Measurements from ENCODE around the gene SPOCK1. TPM values are rescaled to one million over a fixed set of nuclear protein-coding genes. Genes with fewer than 3 reads are reported as not detected.

SPOCK1 gene
- total RNA-seq, 4 donors from 2014 or later: 8.6 to 34.8 (median 13.2) TPM

GRCh38 chr5:137531266-137531665, 32.1 kb upstream of the SPOCK1 start:
- H3K27me3 ChIP-seq: no peaks in the 10 kb centered on the region
- H3K4me1 ChIP-seq: no peaks in the 10 kb centered on the region
- in situ Hi-C loops (cut with MboI; ENCODE audit: low pct_ligation_motif_present in 1 of 4, low pct_unique_long_range_greater_than_20kb in 1 of 4, low sequenced_read_pairs in 3 of 4): no loop called here
- no peak overlapping the region for H3K4me3 ChIP-seq
- TF ChIP-seq POLR2AphosphoS5 (IDR thresholded peaks at IDR 0.05) (no peak), CTCF (IDR thresholded peaks at IDR 0.05) (no peak), EP300 (IDR thresholded peaks at IDR 0.05; ENCODE audit: low read depth) (no peak), POLR2A (IDR thresholded peaks at IDR 0.05) (no peak)
- no peak for DNase-seq
- H3K9me3 ChIP-seq: no peaks in the 10 kb centered on the region
- no peak overlapping the region for H3K27ac ChIP-seq
- intact Hi-C loops (cut with DNase I; ENCODE audit: low total_unique reads): no loop called here
- no peaks in the 10 kb centered on the region for H3K36me3 ChIP-seq

- TF ChIP-seq POLR2AphosphoS5 (IDR thresholded peaks at IDR 0.05) (no peak), EP300 (IDR thresholded peaks at IDR 0.05; ENCODE audit: low read depth) (no peak), CTCF (IDR thresholded peaks at IDR 0.05) (no peak), POLR2A (IDR thresholded peaks at IDR 0.05) (no peak)
- Histone ChIP-seq H3K4me3 (no peak overlapping the region), H3K9me3 (no peaks in the 10 kb centered on the region), H3K27me3 (no peaks in the 10 kb centered on the region), H3K4me1 (no peaks in the 10 kb centered on the region), H3K27ac (no peak overlapping the region), H3K36me3 (no peaks in the 10 kb centered on the region)
- 72% methylated on average over 3 of the region's 3 CpGs; no CpG with 5 or more reads in 1 of the 2 donors for WGBS, 2 donors (ENCODE audit: low coverage in 1 of 2)
- intact Hi-C loops (cut with DNase I; ENCODE audit: low total_unique reads): no loop called here
- no peak for DNase-seq
- in situ Hi-C loops (cut with MboI; ENCODE audit: low pct_ligation_motif_present in 1 of 4, low pct_unique_long_range_greater_than_20kb in 1 of 4, low sequenced_read_pairs in 3 of 4): no loop called here
Observed at GRCh38 chr5:137521246-137521645, 22.1 kb upstream of the SPOCK1 start.

- 63 to 69% methylated on average over 4 to 5 of the region's 5 CpGs for WGBS, 2 donors (ENCODE audit: low coverage in 1 of 2)
- H3K4me1 ChIP-seq: no peaks in the 10 kb centered on the region
- no peak overlapping the region for H3K4me3 ChIP-seq
- H3K9me3 ChIP-seq: no peaks in the 10 kb centered on the region
- no peak overlapping the region for H3K27ac ChIP-seq
- H3K27me3 ChIP-seq: peaks cover 4% of the 10 kb centered on the region
- DNase-seq: no peak
- TF ChIP-seq POLR2AphosphoS5 (IDR thresholded peaks at IDR 0.05) (no peak), CTCF (IDR thresholded peaks at IDR 0.05) (no peak), POLR2A (IDR thresholded peaks at IDR 0.05) (no peak), EP300 (IDR thresholded peaks at IDR 0.05; ENCODE audit: low read depth) (no peak)
- no peaks in the 10 kb centered on the region for H3K36me3 ChIP-seq
- intact Hi-C loops (cut with DNase I; ENCODE audit: low total_unique reads) (no loop called here), in situ Hi-C loops (cut with MboI; ENCODE audit: low pct_ligation_motif_present in 1 of 4, low pct_unique_long_range_greater_than_20kb in 1 of 4, low sequenced_read_pairs in 3 of 4) (no loop called here)
Observed at GRCh38 chr5:137516961-137517360, 17.8 kb upstream of the SPOCK1 start.

GRCh38 chr5:137516251-137516797, 17.2 kb upstream of the SPOCK1 start:
- 16 to 18% methylated on average over 4 to 7 of the region's 7 CpGs for WGBS, 2 donors (ENCODE audit: low coverage in 1 of 2)
- H3K27ac ChIP-seq: no peak overlapping the region
- no peaks in the 10 kb centered on the region for H3K9me3 ChIP-seq
- no peaks in the 10 kb centered on the region for H3K36me3 ChIP-seq
- in situ Hi-C loops (cut with MboI; ENCODE audit: low pct_ligation_motif_present in 1 of 4, low pct_unique_long_range_greater_than_20kb in 1 of 4, low sequenced_read_pairs in 3 of 4) (no loop called here), intact Hi-C loops (cut with DNase I; ENCODE audit: low total_unique reads) (no loop called here)
- no peak for DNase-seq
- peaks cover 4% of the 10 kb centered on the region for H3K27me3 ChIP-seq
- TF ChIP-seq CTCF (IDR thresholded peaks at IDR 0.05): no peak
- no peak for TF ChIP-seq EP300 (IDR thresholded peaks at IDR 0.05; ENCODE audit: low read depth)
- no peak for TF ChIP-seq POLR2AphosphoS5 (IDR thresholded peaks at IDR 0.05)
- no peak for TF ChIP-seq POLR2A (IDR thresholded peaks at IDR 0.05)
- H3K4me1 ChIP-seq: no peaks in the 10 kb centered on the region
- H3K4me3 ChIP-seq: no peak overlapping the region

Data from transverse colon (tissue), 4 donors.